ENCODE results near the gene TACC3. TPM values are rescaled to one million over a fixed set of nuclear protein-coding genes. Genes with fewer than 3 reads are reported as not detected.

TACC3 gene
- total RNA-seq, 1 donor from 2014 or later, result 15.0 TPM

- no peaks in the 10 kb centered on the region for H4K20me1 ChIP-seq (ENCODE audit: insufficient read depth, low read length)
- no peak for DNase-seq (ENCODE audit: low read depth)
- no peaks in the 10 kb centered on the region for H3K79me2 ChIP-seq (ENCODE audit: insufficient read depth, low read length)
- no peak overlapping the region for H3K4me3 ChIP-seq (ENCODE audit: insufficient read depth, low read depth, low read length)
- Mint-ChIP-seq H3K9me3 (ENCODE audit: unreplicated experiment) (no peaks in the 10 kb centered on the region), H3K4me1 (ENCODE audit: low read depth, unreplicated experiment) (no peaks in the 10 kb centered on the region), H3K36me3 (ENCODE audit: low read depth, unreplicated experiment) (no peaks in the 10 kb centered on the region), H3K27me3 (ENCODE audit: low read depth, unreplicated experiment) (peaks cover 3% of the 10 kb centered on the region), H3K27ac (ENCODE audit: unreplicated experiment) (no peak overlapping the region), H3K4me3 (ENCODE audit: unreplicated experiment) (no peak overlapping the region)
- no peak overlapping the region for H3K9ac ChIP-seq (ENCODE audit: low read length)
- no peaks in the 10 kb centered on the region for H3K36me3 ChIP-seq (ENCODE audit: insufficient read depth, low read length)
- H2AFZ ChIP-seq (ENCODE audit: low read depth, low read length), result no peak overlapping the region
- FAIRE-seq, result no peak
- no peaks in the 10 kb centered on the region for H3K4me1 ChIP-seq (ENCODE audit: insufficient read depth, low read length)
- TF ChIP-seq EZH2 (IDR thresholded peaks at IDR 0.05; ENCODE audit: insufficient read depth, low read length) (no peak), CTCF (IDR thresholded peaks at IDR 0.05; ENCODE audit: insufficient read depth, low read depth, low read length) (no peak)
- no peaks in the 10 kb centered on the region for H3K27me3 ChIP-seq (ENCODE audit: insufficient read depth, low read length)
- H3K27ac ChIP-seq (ENCODE audit: low read depth, low read length), result no peak overlapping the region
- H3K9me3 ChIP-seq (ENCODE audit: insufficient read depth, low read depth, low read length), result no peaks in the 10 kb centered on the region
- no peak overlapping the region for H3K4me2 ChIP-seq (ENCODE audit: low read length)
Measured at GRCh38 chr4:1754336-1754735, 33.0 kb downstream of the TACC3 start.

- Histone ChIP-seq H3K27ac (ENCODE audit: low read depth, low read length) (no peak overlapping the region), H3K4me1 (ENCODE audit: insufficient read depth, low read length) (no peaks in the 10 kb centered on the region), H3K4me3 (ENCODE audit: insufficient read depth, low read depth, low read length) (no peak overlapping the region), H3K9ac (ENCODE audit: low read length) (no peak overlapping the region), H3K9me3 (ENCODE audit: insufficient read depth, low read depth, low read length) (no peaks in the 10 kb centered on the region), H3K4me2 (ENCODE audit: low read length) (no peak overlapping the region), H3K79me2 (ENCODE audit: insufficient read depth, low read length) (no peaks in the 10 kb centered on the region), H4K20me1 (ENCODE audit: insufficient read depth, low read length) (no peaks in the 10 kb centered on the region), H3K27me3 (ENCODE audit: insufficient read depth, low read length) (no peaks in the 10 kb centered on the region), H3K36me3 (ENCODE audit: insufficient read depth, low read length) (no peaks in the 10 kb centered on the region), H2AFZ (ENCODE audit: low read depth, low read length) (no peak overlapping the region)
- FAIRE-seq (no peak), DNase-seq (ENCODE audit: low read depth) (no peak)
- peaks cover 3% of the 10 kb centered on the region for H3K27me3 Mint-ChIP-seq (ENCODE audit: low read depth, unreplicated experiment)
- no peaks in the 10 kb centered on the region for H3K36me3 Mint-ChIP-seq (ENCODE audit: low read depth, unreplicated experiment)
- no peak overlapping the region for H3K27ac Mint-ChIP-seq (ENCODE audit: unreplicated experiment)
- no peaks in the 10 kb centered on the region for H3K9me3 Mint-ChIP-seq (ENCODE audit: unreplicated experiment)
- no peaks in the 10 kb centered on the region for H3K4me1 Mint-ChIP-seq (ENCODE audit: low read depth, unreplicated experiment)
- no peak for TF ChIP-seq CTCF (IDR thresholded peaks at IDR 0.05; ENCODE audit: insufficient read depth, low read depth, low read length)
- TF ChIP-seq EZH2 (IDR thresholded peaks at IDR 0.05; ENCODE audit: insufficient read depth, low read length), result no peak
- no peak overlapping the region for H3K4me3 Mint-ChIP-seq (ENCODE audit: unreplicated experiment)
Measured at GRCh38 chr4:1755297-1755696, 34.0 kb downstream of the TACC3 start.

GRCh38 chr4:1756079-1756478 is 34.8 kb downstream of the TACC3 start:
- DNase-seq (ENCODE audit: low read depth), result no peak
- no peak for FAIRE-seq

More at GRCh38 chr4:1756079-1756478, 34.8 kb downstream of the TACC3 start:
- TF ChIP-seq EZH2 (IDR thresholded peaks at IDR 0.05; ENCODE audit: insufficient read depth, low read length) (no peak), CTCF (IDR thresholded peaks at IDR 0.05; ENCODE audit: insufficient read depth, low read depth, low read length) (no peak)
- H3K27ac ChIP-seq (ENCODE audit: low read depth, low read length), result no peak overlapping the region
- no peaks in the 10 kb centered on the region for H3K27me3 ChIP-seq (ENCODE audit: insufficient read depth, low read length)
- H3K79me2 ChIP-seq (ENCODE audit: insufficient read depth, low read length), result no peaks in the 10 kb centered on the region
- no peaks in the 10 kb centered on the region for H4K20me1 ChIP-seq (ENCODE audit: insufficient read depth, low read length)
- peaks cover 3% of the 10 kb centered on the region for H3K27me3 Mint-ChIP-seq (ENCODE audit: low read depth, unreplicated experiment)
- no peaks in the 10 kb centered on the region for H3K4me1 Mint-ChIP-seq (ENCODE audit: low read depth, unreplicated experiment)
- no peaks in the 10 kb centered on the region for H3K36me3 Mint-ChIP-seq (ENCODE audit: low read depth, unreplicated experiment)
- H3K27ac Mint-ChIP-seq (ENCODE audit: unreplicated experiment), result no peak overlapping the region
- no peak overlapping the region for H3K9ac ChIP-seq (ENCODE audit: low read length)
- no peak overlapping the region for H2AFZ ChIP-seq (ENCODE audit: low read depth, low read length)
- H3K4me3 Mint-ChIP-seq (ENCODE audit: unreplicated experiment), result no peak overlapping the region
- no peak overlapping the region for H3K4me3 ChIP-seq (ENCODE audit: insufficient read depth, low read depth, low read length)
- H3K9me3 Mint-ChIP-seq (ENCODE audit: unreplicated experiment), result no peaks in the 10 kb centered on the region
- no peaks in the 10 kb centered on the region for H3K9me3 ChIP-seq (ENCODE audit: insufficient read depth, low read depth, low read length)
- no peaks in the 10 kb centered on the region for H3K4me1 ChIP-seq (ENCODE audit: insufficient read depth, low read length)
- H3K36me3 ChIP-seq (ENCODE audit: insufficient read depth, low read length), result no peaks in the 10 kb centered on the region
- no peak overlapping the region for H3K4me2 ChIP-seq (ENCODE audit: low read length)

All from astrocyte (in vitro differentiated cells and primary cell).